Mammary epithelial cell (primary cell): ENCODE data around the gene NFRKB.

Experiments used
- CTCF ChIP-seq, 2 donors: IDR thresholded peaks in 1 of 2; conservative IDR thresholded peaks in 1 of 2; 2 replicates each; pipeline ENCODE4 v1.5.1; 2011 to 2012; ENCODE audit warnings: inconsistent platforms in 2 of 2, low read length in 2 of 2, mild to moderate bottlenecking in 2 of 2, control low read depth in 1 of 2, low read depth in 1 of 2; ENCODE audit not compliant: insufficient read depth in 1 of 2; ENCODE audit errors: extremely low read depth in 1 of 2
- EZH2 ChIP-seq: IDR thresholded peaks from 2 replicates; pipeline ENCODE4 v1.6.1; 2012; ENCODE audit warnings: low read length, inconsistent platforms, borderline replicate concordance

GRCh38 chr11:129895126-129896041 is at the start of gene NFRKB:
- TF ChIP-seq CTCF (conservative IDR thresholded peaks at IDR 0.05 in 1 of 2, IDR thresholded peaks at IDR 0.05 in 1 of 2; ENCODE audit: extremely low read depth in 1 of 2, insufficient read depth in 1 of 2, low read depth in 1 of 2, low read length in 2 of 2), result no peak
- no peak for TF ChIP-seq EZH2
